ENCODE results near the gene INO80D.

- TF ChIP-seq POLR2A (IDR thresholded peaks at IDR 0.05; ENCODE audit: low read depth, low read length): no peak
- no peak for TF ChIP-seq POLR2AphosphoS5 (IDR thresholded peaks at IDR 0.05; ENCODE audit: low read depth, low read length)
Measured at GRCh38 chr2:205959521-205959920, 126.5 kb downstream of the INO80D start.
